SH-SY5Y (cell line): ENCODE data around the gene OSTF1.

Source experiments
- GATA2 ChIP-seq: IDR thresholded peaks from 2 replicates; pipeline ENCODE4 v1.6.1; 2011; ENCODE audit warnings: mild to moderate bottlenecking, low read depth, low read length
- GATA3 ChIP-seq: IDR thresholded peaks from 2 replicates; pipeline ENCODE4 v1.6.1; 2011; ENCODE audit warnings: low read depth, mild to moderate bottlenecking, low read length, moderate library complexity

GRCh38 chr9:75164573-75164972 lies 76.3 kb downstream of the OSTF1 start:
- TF ChIP-seq GATA2: no peak
- TF ChIP-seq GATA3: no peak
